ENCODE results near the gene ABCC2.

DNA sequence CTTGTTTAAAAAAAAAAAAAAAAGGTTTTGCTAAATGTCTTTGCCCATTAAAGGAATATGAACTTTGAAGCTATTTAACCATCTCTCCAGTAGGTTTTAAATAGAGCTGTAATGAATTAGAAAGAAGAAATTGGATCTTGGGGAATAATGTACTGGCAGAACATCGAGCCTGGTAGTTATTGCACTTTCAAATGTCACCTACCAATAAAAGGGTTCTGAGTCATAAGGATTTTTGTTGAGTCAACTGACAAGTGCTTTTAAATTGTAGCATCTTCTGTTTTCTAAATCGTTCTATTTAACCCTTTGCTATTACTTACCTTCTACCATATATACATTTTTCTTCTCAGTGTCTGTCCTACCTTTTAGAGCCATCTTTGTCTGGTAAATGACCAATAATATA, 39.7 kb upstream of the ABCC2 start:
- TF ChIP-seq, protein P1, sequence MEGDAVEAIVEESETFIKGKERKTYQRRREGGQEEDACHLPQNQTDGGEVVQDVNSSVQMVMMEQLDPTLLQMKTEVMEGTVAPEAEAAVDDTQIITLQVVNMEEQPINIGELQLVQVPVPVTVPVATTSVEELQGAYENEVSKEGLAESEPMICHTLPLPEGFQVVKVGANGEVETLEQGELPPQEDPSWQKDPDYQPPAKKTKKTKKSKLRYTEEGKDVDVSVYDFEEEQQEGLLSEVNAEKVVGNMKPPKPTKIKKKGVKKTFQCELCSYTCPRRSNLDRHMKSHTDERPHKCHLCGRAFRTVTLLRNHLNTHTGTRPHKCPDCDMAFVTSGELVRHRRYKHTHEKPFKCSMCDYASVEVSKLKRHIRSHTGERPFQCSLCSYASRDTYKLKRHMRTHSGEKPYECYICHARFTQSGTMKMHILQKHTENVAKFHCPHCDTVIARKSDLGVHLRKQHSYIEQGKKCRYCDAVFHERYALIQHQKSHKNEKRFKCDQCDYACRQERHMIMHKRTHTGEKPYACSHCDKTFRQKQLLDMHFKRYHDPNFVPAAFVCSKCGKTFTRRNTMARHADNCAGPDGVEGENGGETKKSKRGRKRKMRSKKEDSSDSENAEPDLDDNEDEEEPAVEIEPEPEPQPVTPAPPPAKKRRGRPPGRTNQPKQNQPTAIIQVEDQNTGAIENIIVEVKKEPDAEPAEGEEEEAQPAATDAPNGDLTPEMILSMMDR (IDR thresholded peaks at IDR 0.05): no peak
- TF ChIP-seq EP300 (IDR thresholded peaks at IDR 0.05): no peak
- no peak for TF ChIP-seq POLR2AphosphoS5 (IDR thresholded peaks at IDR 0.05)
